BJ (cell line): ENCODE measurements around the gene SV2C. TPM values are rescaled to one million over a fixed set of nuclear protein-coding genes. Genes with fewer than 3 reads are reported as not detected.

Source experiments
- CTCF ChIA-PET: fragments of 350-600 bp; formaldehyde crosslinking; extraction: SDS; loops from one replicate; lab custom pipeline; 2021; ENCODE audit warnings: antibody characterized with exemption, inconsistent platforms; lab: Yijun Ruan, JAX
- POLR2A ChIA-PET: fragments of 300-600 bp; sonication (Branson Sonifier 250); formaldehyde crosslinking; extraction: SDS; loops from one replicate; lab custom pipeline; 2021; ENCODE audit warnings: antibody characterized with exemption; lab: Charles Lee
- DNase-seq: peaks from one replicate; pipeline ENCODE4 v3.0.0-alpha.2; 2011; ENCODE audit warnings: low read depth
- H3K27me3 ChIP-seq: 2 replicates; pipeline ENCODE4 v1.6.0; 2011; ENCODE audit warnings: low read length; ENCODE audit not compliant: control insufficient read depth, insufficient read depth
- H3K36me3 ChIP-seq: 2 replicates; pipeline ENCODE4 v1.5.1; 2011; ENCODE audit warnings: low read length; ENCODE audit not compliant: control insufficient read depth, insufficient read depth
- H3K4me3 ChIP-seq: 2 replicates; pipeline ENCODE4 v1.5.1; 2011; ENCODE audit warnings: low read depth, mild to moderate bottlenecking, control low read depth, low read length
- CTCF ChIP-seq: IDR thresholded peaks from 2 replicates; pipeline ENCODE4 v1.5.1; 2011; ENCODE audit warnings: low read depth, mild to moderate bottlenecking, control low read depth, inconsistent platforms, low read length, moderate library complexity; ENCODE audit not compliant: insufficient read depth
- polyA plus RNA-seq: library from polyadenylated mRNA; depleted of rRNA; stranded (reverse); fragments of >200 nt; gene quantifications from 2 replicates; pipeline ENCODE4 v1.2.3, GENCODE V29; 2011

Gene SV2C
- polyA plus RNA-seq, 1 experiment, result not detected

- ChIA-PET CTCF (no interaction called here), POLR2A (no interaction called here)
- Histone ChIP-seq H3K27me3 (no peaks in the 10 kb centered on the region), H3K4me3 (no peak overlapping the region), H3K36me3 (no peaks in the 10 kb centered on the region)
- no peak for TF ChIP-seq CTCF
- DNase-seq, result no peak
Measured at GRCh38 chr5:76046741-76047140, 36.4 kb upstream of the SV2C start.

DNA sequence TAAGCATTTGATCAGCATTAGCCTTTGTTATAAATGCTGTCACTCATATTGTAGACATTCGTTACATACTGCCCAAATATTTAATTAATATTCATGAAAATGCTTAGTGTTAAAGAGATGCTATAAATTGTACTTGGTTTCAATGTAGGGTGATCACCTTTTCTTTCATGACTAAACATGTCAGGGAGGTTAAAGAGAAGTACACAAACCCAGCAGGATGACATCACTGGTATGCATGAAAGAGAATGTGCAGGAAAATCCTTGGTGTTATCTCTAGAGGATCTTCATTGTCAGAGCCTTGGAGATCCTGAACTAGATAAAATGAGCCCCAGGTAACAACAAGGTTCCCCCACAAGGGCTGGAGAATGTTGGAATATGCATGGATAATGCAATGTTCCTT lies 33.0 kb upstream of the SV2C start:
- DNase-seq, result no peak
- Histone ChIP-seq H3K27me3 (no peaks in the 10 kb centered on the region), H3K36me3 (no peaks in the 10 kb centered on the region), H3K4me3 (no peak overlapping the region)
- CTCF ChIA-PET, result no interaction called here
- POLR2A ChIA-PET, result no interaction called here
- TF ChIP-seq CTCF, result no peak

- no peak for DNase-seq
- no peaks in the 10 kb centered on the region for H3K27me3 ChIP-seq
- ChIA-PET CTCF (no interaction called here), POLR2A (no interaction called here)
- H3K4me3 ChIP-seq, result no peak overlapping the region
- TF ChIP-seq CTCF, result no peak
- H3K36me3 ChIP-seq, result no peaks in the 10 kb centered on the region
Measured at GRCh38 chr5:76062502-76063041, 20.6 kb upstream of the SV2C start.

DNA sequence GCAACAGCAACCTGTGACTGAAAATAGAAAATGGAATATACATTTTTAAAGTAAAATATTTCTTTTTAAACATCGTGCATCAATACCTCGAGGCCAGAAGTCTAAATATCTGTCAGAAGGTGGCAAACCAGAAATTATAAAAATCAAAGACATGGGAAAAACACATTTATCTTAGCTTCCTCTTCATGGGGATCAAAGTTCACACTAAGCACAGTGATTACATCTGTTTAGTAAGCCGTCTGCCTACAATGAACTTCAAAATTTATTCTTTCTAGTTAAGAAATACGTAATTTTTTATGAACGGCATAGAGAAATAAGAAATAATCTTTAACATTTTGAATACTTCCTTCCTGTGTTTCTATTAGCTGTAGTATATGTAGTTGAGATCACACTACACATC lies 17.9 kb upstream of the SV2C start:
- CTCF ChIA-PET, result no interaction called here
- POLR2A ChIA-PET, result no interaction called here
- Histone ChIP-seq H3K4me3 (no peak overlapping the region), H3K36me3 (no peaks in the 10 kb centered on the region), H3K27me3 (no peaks in the 10 kb centered on the region)
- no peak for DNase-seq
- TF ChIP-seq CTCF, result no peak

- TF ChIP-seq CTCF, result no peak
- DNase-seq, result no peak
- no peak overlapping the region for H3K4me3 ChIP-seq
- POLR2A ChIA-PET, result no interaction called here
- no peaks in the 10 kb centered on the region for H3K27me3 ChIP-seq
- H3K36me3 ChIP-seq, result no peaks in the 10 kb centered on the region
- CTCF ChIA-PET, result no interaction called here
Measured at GRCh38 chr5:76069061-76069735, 14.0 kb upstream of the SV2C start.
